ENCODE data around the gene MYRIP.

DNA sequence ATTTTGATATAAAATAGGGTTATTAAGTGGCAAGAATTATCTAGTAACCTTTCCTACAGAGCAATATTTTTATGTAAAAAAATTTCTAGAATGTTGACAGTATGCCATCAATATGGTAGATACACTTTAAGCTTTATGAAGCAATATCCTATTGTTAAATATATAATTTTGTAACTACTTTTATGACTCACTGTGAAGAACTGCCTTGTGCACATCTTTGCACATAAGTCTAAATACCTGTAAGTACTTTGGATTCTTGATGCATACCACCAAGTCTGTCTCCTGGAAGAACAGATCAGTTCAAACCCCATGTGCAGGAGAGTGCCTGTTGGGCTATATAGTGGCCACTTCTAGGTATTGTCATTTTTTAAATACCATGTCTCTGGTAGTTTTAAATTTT is 294.4 kb downstream of the MYRIP start:
- TF ChIP-seq, protein P1, sequence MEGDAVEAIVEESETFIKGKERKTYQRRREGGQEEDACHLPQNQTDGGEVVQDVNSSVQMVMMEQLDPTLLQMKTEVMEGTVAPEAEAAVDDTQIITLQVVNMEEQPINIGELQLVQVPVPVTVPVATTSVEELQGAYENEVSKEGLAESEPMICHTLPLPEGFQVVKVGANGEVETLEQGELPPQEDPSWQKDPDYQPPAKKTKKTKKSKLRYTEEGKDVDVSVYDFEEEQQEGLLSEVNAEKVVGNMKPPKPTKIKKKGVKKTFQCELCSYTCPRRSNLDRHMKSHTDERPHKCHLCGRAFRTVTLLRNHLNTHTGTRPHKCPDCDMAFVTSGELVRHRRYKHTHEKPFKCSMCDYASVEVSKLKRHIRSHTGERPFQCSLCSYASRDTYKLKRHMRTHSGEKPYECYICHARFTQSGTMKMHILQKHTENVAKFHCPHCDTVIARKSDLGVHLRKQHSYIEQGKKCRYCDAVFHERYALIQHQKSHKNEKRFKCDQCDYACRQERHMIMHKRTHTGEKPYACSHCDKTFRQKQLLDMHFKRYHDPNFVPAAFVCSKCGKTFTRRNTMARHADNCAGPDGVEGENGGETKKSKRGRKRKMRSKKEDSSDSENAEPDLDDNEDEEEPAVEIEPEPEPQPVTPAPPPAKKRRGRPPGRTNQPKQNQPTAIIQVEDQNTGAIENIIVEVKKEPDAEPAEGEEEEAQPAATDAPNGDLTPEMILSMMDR (conservative IDR thresholded peaks at IDR 0.05; ENCODE audit: low read depth, low read length), result no peak
- TF ChIP-seq EZH2phosphoT487 (IDR thresholded peaks at IDR 0.05; ENCODE audit: borderline replicate concordance, low read length) (no peak), EZH2 (IDR thresholded peaks at IDR 0.05; ENCODE audit: low read length, unreplicated experiment) (no peak)
